ENCODE measurements around the gene UNC5B. TPM values are rescaled to one million over a fixed set of nuclear protein-coding genes. Genes with fewer than 3 reads are reported as not detected.
A peak's percentile ranks its signal among the peaks of the same experiment; 100 is the strongest.

The UNC5B gene
- total RNA-seq, 1 donor from 2014 or later = not detected

DNA sequence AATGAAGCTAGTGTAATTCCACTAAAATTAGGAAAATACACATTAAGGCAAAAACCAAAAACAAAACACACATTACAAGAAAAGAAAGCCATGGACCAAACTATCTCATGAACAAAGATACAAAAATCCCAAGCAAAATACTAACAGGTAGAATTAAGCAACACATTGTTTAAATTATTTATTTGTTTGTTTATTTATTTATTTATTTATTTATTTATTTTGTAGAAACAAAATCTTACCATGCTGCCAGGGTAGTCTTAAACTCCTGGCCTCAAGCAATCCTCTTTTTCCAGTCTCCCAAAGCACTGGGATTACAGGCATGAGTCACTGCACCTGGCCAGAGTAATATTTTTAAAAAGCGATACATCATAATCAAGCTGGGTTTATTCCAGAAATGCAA lies 99.8 kb downstream of the UNC5B start:
- ATAC-seq (ENCODE audit: low read depth) (no peak), DNase-seq (no peak)
- peaks cover 11% of the 10 kb centered on the region for H3K4me1 Mint-ChIP-seq
- H3K9me3 Mint-ChIP-seq = no peaks in the 10 kb centered on the region
- intact Hi-C loops (cut with micrococcal nuclease) = no loop called here
- ChIA-PET POLR2A (no interaction called here), CTCF (interaction anchor here (1.7 to 9.5 kb wide), 4 partner anchors 184 to 396 kb away, joined by 5 to 109 read pairs (median 10); no protein-coding TSS in a partner anchor)
- no peaks in the 10 kb centered on the region for H3K36me3 Mint-ChIP-seq (ENCODE audit: low read depth)
- no peak overlapping the region for H3K4me3 Mint-ChIP-seq
- H3K27ac Mint-ChIP-seq = no peak overlapping the region
- TF ChIP-seq, protein P1, sequence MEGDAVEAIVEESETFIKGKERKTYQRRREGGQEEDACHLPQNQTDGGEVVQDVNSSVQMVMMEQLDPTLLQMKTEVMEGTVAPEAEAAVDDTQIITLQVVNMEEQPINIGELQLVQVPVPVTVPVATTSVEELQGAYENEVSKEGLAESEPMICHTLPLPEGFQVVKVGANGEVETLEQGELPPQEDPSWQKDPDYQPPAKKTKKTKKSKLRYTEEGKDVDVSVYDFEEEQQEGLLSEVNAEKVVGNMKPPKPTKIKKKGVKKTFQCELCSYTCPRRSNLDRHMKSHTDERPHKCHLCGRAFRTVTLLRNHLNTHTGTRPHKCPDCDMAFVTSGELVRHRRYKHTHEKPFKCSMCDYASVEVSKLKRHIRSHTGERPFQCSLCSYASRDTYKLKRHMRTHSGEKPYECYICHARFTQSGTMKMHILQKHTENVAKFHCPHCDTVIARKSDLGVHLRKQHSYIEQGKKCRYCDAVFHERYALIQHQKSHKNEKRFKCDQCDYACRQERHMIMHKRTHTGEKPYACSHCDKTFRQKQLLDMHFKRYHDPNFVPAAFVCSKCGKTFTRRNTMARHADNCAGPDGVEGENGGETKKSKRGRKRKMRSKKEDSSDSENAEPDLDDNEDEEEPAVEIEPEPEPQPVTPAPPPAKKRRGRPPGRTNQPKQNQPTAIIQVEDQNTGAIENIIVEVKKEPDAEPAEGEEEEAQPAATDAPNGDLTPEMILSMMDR (IDR thresholded peaks at IDR 0.05) = no peak
- peaks cover 10% of the 10 kb centered on the region for H3K27me3 Mint-ChIP-seq

DNA sequence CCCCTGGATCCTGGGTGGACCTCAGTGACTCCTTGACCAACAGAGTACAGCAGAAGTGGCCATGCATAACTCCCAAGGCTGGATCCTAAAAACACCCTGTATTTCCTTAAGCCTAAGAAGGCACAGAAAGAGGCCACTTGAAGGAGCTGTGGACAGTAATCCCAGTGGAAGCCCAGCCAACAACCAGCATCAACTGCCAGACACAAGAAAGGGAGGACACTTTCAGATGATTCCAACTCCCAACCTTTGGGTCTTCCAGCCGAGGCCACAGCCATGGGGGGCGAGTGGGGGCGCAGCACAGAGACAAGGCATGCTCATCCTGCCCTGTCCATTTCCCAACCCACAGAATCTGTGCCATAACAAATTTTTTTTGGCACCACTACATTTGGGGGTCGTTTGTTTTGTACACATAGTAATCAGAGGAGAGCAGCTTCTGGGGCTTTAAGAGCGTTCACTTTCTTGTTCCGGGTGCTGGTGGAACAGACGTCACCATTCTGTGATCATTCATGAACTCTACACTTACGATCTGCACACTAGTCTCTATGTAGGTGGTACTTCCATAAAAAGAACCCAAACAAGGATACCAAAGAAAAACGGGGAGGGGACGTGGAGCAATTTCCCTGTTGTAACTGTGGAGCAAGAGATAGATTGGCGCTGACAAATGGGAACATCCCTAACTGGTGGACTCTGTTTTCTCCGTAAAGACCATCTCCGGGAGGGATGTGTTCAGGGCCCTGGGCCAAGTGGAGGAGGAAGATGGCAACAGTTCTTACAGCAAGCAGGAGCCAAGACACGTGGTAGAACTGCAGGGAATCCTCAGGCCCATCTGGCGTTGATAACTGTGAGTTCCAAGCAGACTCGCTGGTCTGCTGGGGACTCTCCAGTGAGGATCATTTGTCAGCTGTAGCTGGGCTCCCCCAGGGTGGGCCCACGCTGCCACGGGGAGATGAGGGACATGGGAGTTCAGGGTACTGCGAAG lies 100.7 kb downstream of the UNC5B start:
- ChIA-PET CTCF (interaction anchor here (0.6 to 9.5 kb wide), 12 partner anchors 60 to 735 kb away, joined by 3 to 109 read pairs (median 6); no protein-coding TSS in a partner anchor), POLR2A (no interaction called here)
- no peaks in the 10 kb centered on the region for H3K9me3 Mint-ChIP-seq
- no peak overlapping the region for H3K4me3 Mint-ChIP-seq
- no peak for DNase-seq
- TF ChIP-seq, protein P1 (IDR thresholded peaks at IDR 0.05) = no peak
- no peak overlapping the region for H3K27ac Mint-ChIP-seq
- H3K27me3 Mint-ChIP-seq = peaks cover 10% of the 10 kb centered on the region
- no peaks in the 10 kb centered on the region for H3K36me3 Mint-ChIP-seq (ENCODE audit: low read depth)
- peaks cover 11% of the 10 kb centered on the region for H3K4me1 Mint-ChIP-seq
- ATAC-seq (ENCODE audit: low read depth) = no peak
- intact Hi-C loops (cut with micrococcal nuclease) = no loop called here

DNA sequence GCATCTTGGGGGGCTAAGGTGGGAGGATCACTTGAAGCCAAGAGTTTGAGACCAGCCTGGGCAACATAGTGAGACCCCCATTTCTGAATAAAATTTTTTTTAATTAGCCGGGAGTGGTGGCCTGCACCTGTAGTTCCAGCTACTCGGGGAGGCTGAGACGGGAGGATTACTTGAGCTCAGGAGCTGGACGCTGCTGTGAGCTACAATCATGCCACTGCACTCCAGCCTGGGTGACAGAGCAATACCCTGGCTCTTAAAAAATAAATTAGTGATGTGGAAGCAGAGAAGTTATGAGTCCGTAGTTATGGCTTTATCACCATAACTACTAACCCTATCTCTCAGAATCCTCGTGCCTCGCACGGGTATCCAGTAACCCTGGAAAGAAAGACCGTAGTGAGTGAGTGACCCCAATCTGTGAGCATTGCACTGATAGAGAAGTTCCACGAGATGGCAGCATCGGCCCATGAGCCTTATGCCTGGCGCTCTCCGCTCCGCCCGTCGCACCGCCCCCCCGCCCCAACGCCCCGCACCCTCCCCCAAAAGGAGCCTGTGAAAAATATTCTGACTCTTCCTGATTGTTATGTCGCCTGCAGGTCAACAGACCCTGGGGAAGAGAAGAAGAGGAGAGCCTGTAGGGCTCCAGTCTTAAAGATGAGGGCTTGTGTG lies 101.8 kb downstream of the UNC5B start:
- Mint-ChIP-seq H3K4me3 (no peak overlapping the region), H3K4me1 (peaks cover 15% of the 10 kb centered on the region), H3K27me3 (peaks cover 10% of the 10 kb centered on the region), H3K36me3 (ENCODE audit: low read depth) (no peaks in the 10 kb centered on the region), H3K9me3 (no peaks in the 10 kb centered on the region), H3K27ac (no peak overlapping the region)
- CTCF ChIA-PET = interaction anchor here (0.6 to 9.5 kb wide), 17 partner anchors 20 to 734 kb away, joined by 3 to 109 read pairs (median 5); no protein-coding TSS in a partner anchor
- intact Hi-C loops (cut with micrococcal nuclease) = loop anchor here (1.0 kb wide), 7 partner anchors 82 to 582 kb away; partner anchors contain the start of gene CDH23
- TF ChIP-seq, protein P1 (IDR thresholded peaks at IDR 0.05) = no peak
- DNase-seq (peak; percentile 29), ATAC-seq (ENCODE audit: low read depth) (peak; percentile 40)
- POLR2A ChIA-PET = no interaction called here

- TF ChIP-seq, protein P1 (IDR thresholded peaks at IDR 0.05) = no peak
- POLR2A ChIA-PET = interaction anchor here (0.7 to 1.3 kb wide), 3 partner anchors 81 to 515 kb away, joined by 5 to 9 read pairs (median 9); partner anchors contain the start of gene CDH23
- no peak overlapping the region for H3K4me3 Mint-ChIP-seq
Measured at GRCh38 chr10:71314694-71315225, 102.4 kb downstream of the UNC5B start.

More at GRCh38 chr10:71314694-71315225, 102.4 kb downstream of the UNC5B start:
- CTCF ChIA-PET = interaction anchor here (0.8 to 9.5 kb wide), 14 partner anchors 20 to 1559 kb away, joined by 3 to 109 read pairs (median 4); no protein-coding TSS in a partner anchor
- intact Hi-C loops (cut with micrococcal nuclease) = loop anchor here (1.0 kb wide), 7 partner anchors 82 to 582 kb away; partner anchors contain the start of gene CDH23
- no peak for ATAC-seq (ENCODE audit: low read depth)
- Mint-ChIP-seq H3K9me3 (no peaks in the 10 kb centered on the region), H3K4me1 (peaks cover 17% of the 10 kb centered on the region), H3K36me3 (ENCODE audit: low read depth) (no peaks in the 10 kb centered on the region), H3K27ac (no peak overlapping the region), H3K27me3 (peaks cover 10% of the 10 kb centered on the region)
- no peak for DNase-seq

Data from activated B cell treated with CpG ODN at 0.5 μM for 24 hours (primary cell).